ENCODE data around the gene PTPRZ1. TPM values are rescaled to one million over a fixed set of nuclear protein-coding genes. Genes with fewer than 3 reads are reported as not detected.

The PTPRZ1 gene
- total RNA-seq, 1 experiment from 2014 or later: 0.58 TPM

GRCh38 chr7:121954803-121955202 lies 81.8 kb downstream of the PTPRZ1 start:
- TF ChIP-seq EZH2 (IDR thresholded peaks at IDR 0.05; ENCODE audit: borderline replicate concordance, low read depth, low read length, poor library complexity, severe bottlenecking): no peak
- no peak for TF ChIP-seq CTCF (conservative IDR thresholded peaks at IDR 0.05; ENCODE audit: low read depth, low read length)
- H3K4me1 ChIP-seq (ENCODE audit: insufficient read depth, low read length, poor library complexity, severe bottlenecking): no peaks in the 10 kb centered on the region
- no TSS peak for BruUV-seq (replicated peaks)
- no peaks in the 10 kb centered on the region for H3K36me3 ChIP-seq (ENCODE audit: insufficient read depth, low read length, poor library complexity, severe bottlenecking)
- no peaks in the 10 kb centered on the region for H3K9me3 ChIP-seq (ENCODE audit: low read depth, low read length, poor library complexity, severe bottlenecking)
- H3K27ac ChIP-seq (ENCODE audit: low read depth, low read length, poor library complexity, severe bottlenecking): no peak overlapping the region
- peaks cover 14% of the 10 kb centered on the region for H3K27me3 ChIP-seq (replicated peaks; ENCODE audit: insufficient read depth, low read depth, low read length, poor library complexity)
- intact Hi-C loops (cut with micrococcal nuclease; ENCODE audit: unreplicated experiment): no loop called here
- ChIA-PET POLR2A (ENCODE audit: low non-redundant PET) (no interaction called here), CTCF (no interaction called here)
- DNase-seq (ENCODE audit: low spot score): no peak
- H3K4me3 ChIP-seq (ENCODE audit: low read depth, low read length, poor library complexity, severe bottlenecking): no peak overlapping the region

- POLR2A ChIA-PET (ENCODE audit: low non-redundant PET): no interaction called here
- CTCF ChIA-PET: no interaction called here
- no peak overlapping the region for H3K4me3 ChIP-seq (ENCODE audit: low read depth, low read length, poor library complexity, severe bottlenecking)
- H3K27me3 ChIP-seq (replicated peaks; ENCODE audit: insufficient read depth, low read depth, low read length, poor library complexity): peaks cover 14% of the 10 kb centered on the region
- TF ChIP-seq CTCF (conservative IDR thresholded peaks at IDR 0.05; ENCODE audit: low read depth, low read length): no peak
- TF ChIP-seq EZH2 (IDR thresholded peaks at IDR 0.05; ENCODE audit: borderline replicate concordance, low read depth, low read length, poor library complexity, severe bottlenecking): no peak
- H3K9me3 ChIP-seq (ENCODE audit: low read depth, low read length, poor library complexity, severe bottlenecking): no peaks in the 10 kb centered on the region
- intact Hi-C loops (cut with micrococcal nuclease; ENCODE audit: unreplicated experiment): no loop called here
- no peaks in the 10 kb centered on the region for H3K36me3 ChIP-seq (ENCODE audit: insufficient read depth, low read length, poor library complexity, severe bottlenecking)
- H3K4me1 ChIP-seq (ENCODE audit: insufficient read depth, low read length, poor library complexity, severe bottlenecking): no peaks in the 10 kb centered on the region
- H3K27ac ChIP-seq (ENCODE audit: low read depth, low read length, poor library complexity, severe bottlenecking): no peak overlapping the region
- DNase-seq (ENCODE audit: low spot score): no peak
- no TSS peak for BruUV-seq (replicated peaks)
These were observed 84.7 kb downstream of the PTPRZ1 start for GRCh38 chr7:121957626-121958025.

- no peak for DNase-seq (ENCODE audit: low spot score)
- no TSS peak for BruUV-seq (replicated peaks)
- Histone ChIP-seq H3K4me1 (ENCODE audit: insufficient read depth, low read length, poor library complexity, severe bottlenecking) (no peaks in the 10 kb centered on the region), H3K27me3 (replicated peaks; ENCODE audit: insufficient read depth, low read depth, low read length, poor library complexity) (peaks cover 4% of the 10 kb centered on the region), H3K27ac (ENCODE audit: low read depth, low read length, poor library complexity, severe bottlenecking) (no peak overlapping the region), H3K9me3 (ENCODE audit: low read depth, low read length, poor library complexity, severe bottlenecking) (no peaks in the 10 kb centered on the region), H3K4me3 (ENCODE audit: low read depth, low read length, poor library complexity, severe bottlenecking) (no peak overlapping the region), H3K36me3 (ENCODE audit: insufficient read depth, low read length, poor library complexity, severe bottlenecking) (no peaks in the 10 kb centered on the region)
- ChIA-PET POLR2A (ENCODE audit: low non-redundant PET) (no interaction called here), CTCF (no interaction called here)
- intact Hi-C loops (cut with micrococcal nuclease; ENCODE audit: unreplicated experiment): no loop called here
- TF ChIP-seq CTCF (conservative IDR thresholded peaks at IDR 0.05; ENCODE audit: low read depth, low read length) (no peak), EZH2 (IDR thresholded peaks at IDR 0.05; ENCODE audit: borderline replicate concordance, low read depth, low read length, poor library complexity, severe bottlenecking) (no peak)
These were observed 87.7 kb downstream of the PTPRZ1 start for GRCh38 chr7:121960678-121961077.

All from A673 (cell line).